ENCODE data around the gene FBLN2.

FBLN2 gene

DNA sequence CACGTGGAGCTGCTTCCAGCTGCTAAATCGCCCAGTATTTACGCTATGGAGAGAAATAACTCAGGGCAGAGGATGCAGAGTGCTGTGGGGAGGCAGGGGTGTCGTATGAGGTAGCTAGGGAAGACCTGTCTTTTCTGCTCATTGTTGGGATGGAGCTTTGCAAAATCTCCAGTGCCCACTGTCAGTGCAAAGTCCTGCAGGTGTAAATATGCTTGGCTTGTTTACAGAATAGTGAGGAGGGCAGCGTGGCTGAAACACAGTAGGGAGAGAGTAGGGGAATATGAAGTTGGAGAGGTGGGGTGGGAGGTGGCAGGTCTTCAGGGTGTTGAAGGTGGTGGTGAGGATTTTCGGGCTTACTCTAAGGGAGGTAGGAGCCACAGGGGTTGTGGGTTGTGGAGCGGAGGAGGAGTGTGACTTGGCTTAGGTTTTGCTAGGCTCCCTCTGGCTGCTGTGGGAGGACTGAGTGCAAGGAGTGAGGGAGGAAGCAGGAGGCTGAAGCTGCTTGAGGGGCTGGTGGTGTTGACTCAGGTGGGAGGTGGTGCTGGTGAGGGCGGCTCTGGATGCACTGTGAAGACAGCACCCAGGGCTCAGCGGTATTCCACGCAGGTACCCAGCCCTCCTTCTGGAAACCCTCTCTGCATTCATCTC, 125.7 kb downstream of the FBLN2 start:
- Histone ChIP-seq H2BK15ac (ENCODE audit: low read length) (no peak overlapping the region), H3K36me3 (replicated peaks in 1 of 2; ENCODE audit: control insufficient read depth in 2 of 2, insufficient read depth in 2 of 2, low read length in 2 of 2) (no peaks in the 10 kb centered on the region), H2AK5ac (ENCODE audit: low read depth, low read length) (peak overlapping the region; percentile 35), H3K4me3 (ENCODE audit: low read length in 2 of 2) (no peak overlapping the region), H3K9ac (ENCODE audit: low read depth, low read length, poor library complexity) (no peak overlapping the region), H3K9me3 (replicated peaks in 1 of 2; ENCODE audit: control insufficient read depth in 2 of 2, insufficient read depth in 1 of 2, low read depth in 1 of 2, low read length in 2 of 2) (no peaks in the 10 kb centered on the region), H3K27me3 (ENCODE audit: control insufficient read depth in 3 of 3, insufficient read depth in 3 of 3, low read depth in 1 of 3, low read length in 3 of 3) (no peaks in the 10 kb centered on the region), H2BK12ac (ENCODE audit: low read length) (no peak overlapping the region), H3K79me1 (ENCODE audit: low read depth, low read length) (no peaks in the 10 kb centered on the region), H2AFZ (ENCODE audit: low read length) (no peak overlapping the region), H3K18ac (ENCODE audit: low read length) (peak overlapping the region; percentile 36), H3K14ac (ENCODE audit: low read length) (no peak overlapping the region), H3K27ac (replicated peaks; ENCODE audit: low read length) (no peak overlapping the region), H2BK5ac (ENCODE audit: low read length) (no peak overlapping the region), H3K23ac (ENCODE audit: low read depth, low read length, poor library complexity) (peak overlapping the region; percentile 16), H3K4me1 (ENCODE audit: control insufficient read depth in 2 of 2, insufficient read depth in 1 of 2, low read depth in 1 of 2, low read length in 2 of 2) (peaks cover 2 to 3% of the 10 kb centered on the region in 2 donors), H4K8ac (ENCODE audit: low read depth, low read length) (no peak overlapping the region), H4K91ac (ENCODE audit: low read depth, low read length, poor library complexity) (peak overlapping the region; percentile 1), H3K4me2 (ENCODE audit: insufficient read depth, low read length, poor library complexity, severe bottlenecking) (no peak overlapping the region), H2BK120ac (ENCODE audit: low read depth, low read length) (no peak overlapping the region), H3K4ac (ENCODE audit: low read length) (no peak overlapping the region)
- no CpG with 5 or more reads among the region's 10 CpGs for WGBS, 2 donors (ENCODE audit: extremely low coverage in 2 of 2, insufficient read length in 2 of 2, insufficient replicate concordance in 1 of 2)
- no peak for DNase-seq (ENCODE audit: low spot score)

DNA sequence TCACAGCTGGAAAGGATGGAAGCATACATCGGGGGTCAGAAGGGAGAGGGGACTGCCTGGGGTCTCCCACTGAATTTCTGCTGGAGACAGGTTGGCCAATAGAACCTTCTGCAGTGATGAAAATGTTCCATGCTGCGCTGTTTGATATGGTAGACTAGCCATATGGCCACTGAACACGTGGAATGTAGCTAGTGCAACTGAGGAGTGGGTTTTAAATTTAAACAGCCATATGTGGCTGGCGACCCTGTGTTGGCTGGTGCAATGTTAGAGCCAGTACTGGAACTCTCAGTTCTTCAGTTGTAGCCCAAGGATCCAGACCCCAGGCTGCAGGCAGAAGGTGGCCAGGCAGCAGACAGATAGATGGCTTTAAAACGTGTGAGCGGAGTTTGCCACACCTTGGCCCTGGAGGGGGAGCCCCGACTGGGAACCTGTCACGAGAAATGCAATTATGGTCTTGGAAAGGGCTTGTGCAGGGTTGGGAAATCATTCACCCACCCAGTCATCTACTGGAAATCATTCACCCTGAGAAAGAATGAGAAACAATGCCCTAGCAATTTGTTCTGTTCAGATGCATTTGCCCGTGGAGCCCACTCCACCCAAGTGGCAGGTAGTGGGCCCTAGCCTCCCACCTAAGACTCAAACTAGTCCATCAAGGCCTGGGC, 127.6 kb downstream of the FBLN2 start:
- no peak overlapping the region for H2BK5ac ChIP-seq (ENCODE audit: low read length)
- H3K9ac ChIP-seq (ENCODE audit: low read depth, low read length, poor library complexity): no peak overlapping the region
- no peak overlapping the region for H3K4me2 ChIP-seq (ENCODE audit: insufficient read depth, low read length, poor library complexity, severe bottlenecking)
- no peak overlapping the region for H3K4ac ChIP-seq (ENCODE audit: low read length)
- H3K23ac ChIP-seq (ENCODE audit: low read depth, low read length, poor library complexity): no peak overlapping the region
- H4K91ac ChIP-seq (ENCODE audit: low read depth, low read length, poor library complexity): no peak overlapping the region
- no peak overlapping the region for H3K18ac ChIP-seq (ENCODE audit: low read length)
- DNase-seq (ENCODE audit: low spot score): no peak
- no peaks in the 10 kb centered on the region for H3K36me3 ChIP-seq (replicated peaks in 1 of 2; ENCODE audit: control insufficient read depth in 2 of 2, insufficient read depth in 2 of 2, low read length in 2 of 2)
- no peaks in the 10 kb centered on the region for H3K79me1 ChIP-seq (ENCODE audit: low read depth, low read length)
- H3K4me1 ChIP-seq (ENCODE audit: control insufficient read depth in 2 of 2, insufficient read depth in 1 of 2, low read depth in 1 of 2, low read length in 2 of 2): peaks cover 0 to 3% of the 10 kb centered on the region in 2 donors
- no peak overlapping the region for H2BK12ac ChIP-seq (ENCODE audit: low read length)
- H4K8ac ChIP-seq (ENCODE audit: low read depth, low read length): no peak overlapping the region
- H2BK120ac ChIP-seq (ENCODE audit: low read depth, low read length): no peak overlapping the region
- no peaks in the 10 kb centered on the region for H3K27me3 ChIP-seq (ENCODE audit: control insufficient read depth in 3 of 3, insufficient read depth in 3 of 3, low read depth in 1 of 3, low read length in 3 of 3)
- no peak overlapping the region for H3K27ac ChIP-seq (replicated peaks; ENCODE audit: low read length)
- H3K4me3 ChIP-seq (ENCODE audit: low read length in 2 of 2): no peak overlapping the region
- H2BK15ac ChIP-seq (ENCODE audit: low read length): no peak overlapping the region
- H2AK5ac ChIP-seq (ENCODE audit: low read depth, low read length): no peak overlapping the region
- no peaks in the 10 kb centered on the region for H3K9me3 ChIP-seq (replicated peaks in 1 of 2; ENCODE audit: control insufficient read depth in 2 of 2, insufficient read depth in 1 of 2, low read depth in 1 of 2, low read length in 2 of 2)
- no CpG with 5 or more reads among the region's 9 CpGs for WGBS, 2 donors (ENCODE audit: extremely low coverage in 2 of 2, insufficient read length in 2 of 2, insufficient replicate concordance in 1 of 2)
- no peak overlapping the region for H3K14ac ChIP-seq (ENCODE audit: low read length)
- no peak overlapping the region for H2AFZ ChIP-seq (ENCODE audit: low read length)

DNA sequence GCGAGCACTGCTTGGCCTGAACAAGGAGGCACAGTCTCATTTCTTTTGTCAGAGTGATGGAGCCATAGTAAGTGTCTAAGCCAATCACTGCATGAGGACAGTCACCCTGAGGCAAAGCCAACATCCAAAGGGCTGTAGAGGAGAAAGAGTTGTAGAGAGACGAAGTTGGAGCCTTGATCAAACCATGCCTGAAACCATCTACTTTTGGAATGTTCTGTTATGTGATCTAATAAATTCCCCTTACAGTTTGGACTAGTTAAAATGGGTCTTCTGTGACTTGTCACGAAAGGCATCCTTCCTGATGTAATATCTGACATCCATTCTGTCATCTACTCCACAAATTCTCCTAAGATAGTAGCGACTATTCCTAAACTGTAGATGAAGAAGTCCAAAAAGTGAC, 128.3 kb downstream of the FBLN2 start:
- H2BK15ac ChIP-seq (ENCODE audit: low read length): no peak overlapping the region
- no peak overlapping the region for H2BK120ac ChIP-seq (ENCODE audit: low read depth, low read length)
- H3K27ac ChIP-seq (replicated peaks; ENCODE audit: low read length): no peak overlapping the region
- no peak overlapping the region for H2BK5ac ChIP-seq (ENCODE audit: low read length)
- no peaks in the 10 kb centered on the region for H3K4me1 ChIP-seq (ENCODE audit: control insufficient read depth in 2 of 2, insufficient read depth in 1 of 2, low read depth in 1 of 2, low read length in 2 of 2)
- H3K4me3 ChIP-seq (ENCODE audit: low read length in 2 of 2): no peak overlapping the region
- no peaks in the 10 kb centered on the region for H3K9me3 ChIP-seq (replicated peaks in 1 of 2; ENCODE audit: control insufficient read depth in 2 of 2, insufficient read depth in 1 of 2, low read depth in 1 of 2, low read length in 2 of 2)
- no peak overlapping the region for H2BK12ac ChIP-seq (ENCODE audit: low read length)
- no peak for DNase-seq (ENCODE audit: low spot score)
- H3K27me3 ChIP-seq (ENCODE audit: control insufficient read depth in 3 of 3, insufficient read depth in 3 of 3, low read depth in 1 of 3, low read length in 3 of 3): no peaks in the 10 kb centered on the region
- no peak overlapping the region for H4K91ac ChIP-seq (ENCODE audit: low read depth, low read length, poor library complexity)
- H2AK5ac ChIP-seq (ENCODE audit: low read depth, low read length): no peak overlapping the region
- H3K9ac ChIP-seq (ENCODE audit: low read depth, low read length, poor library complexity): no peak overlapping the region
- WGBS, 2 donors (ENCODE audit: extremely low coverage in 2 of 2, insufficient read length in 2 of 2, insufficient replicate concordance in 1 of 2): no CpG with 5 or more reads among the region's 4 CpGs
- no peak overlapping the region for H3K18ac ChIP-seq (ENCODE audit: low read length)
- no peak overlapping the region for H3K14ac ChIP-seq (ENCODE audit: low read length)
- no peaks in the 10 kb centered on the region for H3K36me3 ChIP-seq (replicated peaks in 1 of 2; ENCODE audit: control insufficient read depth in 2 of 2, insufficient read depth in 2 of 2, low read length in 2 of 2)
- H3K4me2 ChIP-seq (ENCODE audit: insufficient read depth, low read length, poor library complexity, severe bottlenecking): no peak overlapping the region
- no peak overlapping the region for H4K8ac ChIP-seq (ENCODE audit: low read depth, low read length)
- no peak overlapping the region for H3K4ac ChIP-seq (ENCODE audit: low read length)
- H3K23ac ChIP-seq (ENCODE audit: low read depth, low read length, poor library complexity): no peak overlapping the region
- no peak overlapping the region for H2AFZ ChIP-seq (ENCODE audit: low read length)
- no peaks in the 10 kb centered on the region for H3K79me1 ChIP-seq (ENCODE audit: low read depth, low read length)

DNA sequence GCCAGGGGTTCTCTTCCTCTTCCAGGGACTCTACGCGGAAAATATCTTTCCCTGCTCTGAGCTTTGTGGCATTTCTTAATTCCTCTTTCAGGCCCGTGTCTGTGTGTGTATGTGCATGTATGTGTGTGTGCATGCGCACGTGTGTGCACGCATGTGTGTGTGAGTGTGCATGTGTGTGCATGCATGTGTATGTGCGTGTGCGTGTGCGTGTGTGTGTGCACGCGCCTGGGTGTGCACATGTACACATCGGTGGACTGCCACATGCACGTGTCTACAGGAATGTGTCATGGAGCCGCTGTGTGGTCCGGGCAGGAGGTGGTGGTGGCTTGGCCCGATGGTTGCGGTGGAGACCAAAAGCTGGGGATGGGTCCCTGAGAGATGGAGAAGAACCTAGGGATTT, 133.0 kb downstream of the FBLN2 start:
- Histone ChIP-seq H2BK15ac (ENCODE audit: low read length) (no peak overlapping the region), H3K27ac (replicated peaks; ENCODE audit: low read length) (no peak overlapping the region), H3K36me3 (replicated peaks in 1 of 2; ENCODE audit: control insufficient read depth in 2 of 2, insufficient read depth in 2 of 2, low read length in 2 of 2) (no peaks in the 10 kb centered on the region), H3K4ac (ENCODE audit: low read length) (no peak overlapping the region), H4K91ac (ENCODE audit: low read depth, low read length, poor library complexity) (peak overlapping the region; percentile 85), H3K4me2 (ENCODE audit: insufficient read depth, low read length, poor library complexity, severe bottlenecking) (no peak overlapping the region), H3K9ac (ENCODE audit: low read depth, low read length, poor library complexity) (peak overlapping the region; percentile 33), H3K4me3 (ENCODE audit: low read length in 2 of 2) (no peak overlapping the region), H2BK5ac (ENCODE audit: low read length) (no peak overlapping the region), H2AFZ (ENCODE audit: low read length) (no peak overlapping the region), H3K9me3 (replicated peaks in 1 of 2; ENCODE audit: control insufficient read depth in 2 of 2, insufficient read depth in 1 of 2, low read depth in 1 of 2, low read length in 2 of 2) (no peaks in the 10 kb centered on the region), H2AK5ac (ENCODE audit: low read depth, low read length) (no peak overlapping the region), H3K79me1 (ENCODE audit: low read depth, low read length) (no peaks in the 10 kb centered on the region), H3K23ac (ENCODE audit: low read depth, low read length, poor library complexity) (peak overlapping the region; percentile 58), H3K27me3 (ENCODE audit: control insufficient read depth in 3 of 3, insufficient read depth in 3 of 3, low read depth in 1 of 3, low read length in 3 of 3) (no peaks in the 10 kb centered on the region), H3K4me1 (ENCODE audit: control insufficient read depth in 2 of 2, insufficient read depth in 1 of 2, low read depth in 1 of 2, low read length in 2 of 2) (peaks cover 0 to 2% of the 10 kb centered on the region in 2 donors), H3K18ac (ENCODE audit: low read length) (peak overlapping the region; percentile 69), H2BK12ac (ENCODE audit: low read length) (peak overlapping the region; percentile 53), H2BK120ac (ENCODE audit: low read depth, low read length) (peak overlapping the region; percentile 13), H3K14ac (ENCODE audit: low read length) (peak overlapping the region; percentile 85), H4K8ac (ENCODE audit: low read depth, low read length) (no peak overlapping the region)
- WGBS, 2 donors (ENCODE audit: extremely low coverage in 2 of 2, insufficient read length in 2 of 2, insufficient replicate concordance in 1 of 2): no CpG with 5 or more reads among the region's 17 CpGs
- no peak for DNase-seq (ENCODE audit: low spot score)

Data from neuronal stem cell (in vitro differentiated cells).